ENCODE measurements around the gene KCNH4.
"Not testable (repeated sequence)": the region's sequence is repeated elsewhere in the genome, so short reads cannot be mapped to it uniquely, and the experiment has no call there.

Gene KCNH4

GRCh38 chr17:42177684-42178083, 3.3 kb downstream of the KCNH4 start:
- no peak for DNase-seq

DNA sequence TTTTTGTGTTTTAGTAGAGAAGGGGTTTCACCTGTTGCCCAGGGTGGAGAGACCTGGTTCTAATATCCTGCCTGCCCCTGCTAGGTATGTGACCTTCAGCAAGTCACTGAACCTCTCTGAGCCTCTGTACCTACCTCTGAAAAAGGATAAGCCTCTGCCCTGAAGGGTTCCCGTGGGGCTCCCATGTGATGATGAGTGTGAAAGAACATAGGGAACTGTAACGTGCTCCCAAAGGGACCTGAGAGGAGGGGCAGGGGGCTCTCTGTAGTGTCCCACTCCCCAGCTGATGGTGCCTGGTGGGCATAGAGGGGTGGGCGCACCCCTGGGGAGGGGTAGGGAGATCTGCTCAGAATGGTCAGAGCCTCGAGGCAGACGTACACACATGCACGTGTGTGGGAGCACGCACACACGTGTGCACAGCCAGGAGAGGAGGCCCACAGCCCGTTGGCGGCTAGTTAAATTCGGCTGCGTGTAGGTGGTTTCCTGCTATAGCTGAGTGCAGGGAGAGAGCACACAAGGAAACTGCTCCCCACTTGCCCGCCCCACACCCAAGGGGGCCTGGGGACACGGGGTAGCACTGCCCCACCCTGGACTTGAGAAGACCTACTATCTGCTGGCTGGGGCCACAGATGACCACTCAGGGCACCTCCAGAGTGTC, 6.7 kb downstream of the KCNH4 start:
- DNase-seq: no peak

GRCh38 chr17:42171831-42172230, 9.1 kb downstream of the KCNH4 start:
- DNase-seq: no peak

- DNase-seq: no peak
Measured at GRCh38 chr17:42169351-42169750, 11.6 kb downstream of the KCNH4 start.

GRCh38 chr17:42167807-42168206, 13.1 kb downstream of the KCNH4 start:
- DNase-seq: no peak

- DNase-seq: no peak
Measured at GRCh38 chr17:42166196-42166763, 14.7 kb downstream of the KCNH4 start.

- DNase-seq: no peak
Measured at GRCh38 chr17:42165751-42166150, 15.2 kb downstream of the KCNH4 start.

DNA sequence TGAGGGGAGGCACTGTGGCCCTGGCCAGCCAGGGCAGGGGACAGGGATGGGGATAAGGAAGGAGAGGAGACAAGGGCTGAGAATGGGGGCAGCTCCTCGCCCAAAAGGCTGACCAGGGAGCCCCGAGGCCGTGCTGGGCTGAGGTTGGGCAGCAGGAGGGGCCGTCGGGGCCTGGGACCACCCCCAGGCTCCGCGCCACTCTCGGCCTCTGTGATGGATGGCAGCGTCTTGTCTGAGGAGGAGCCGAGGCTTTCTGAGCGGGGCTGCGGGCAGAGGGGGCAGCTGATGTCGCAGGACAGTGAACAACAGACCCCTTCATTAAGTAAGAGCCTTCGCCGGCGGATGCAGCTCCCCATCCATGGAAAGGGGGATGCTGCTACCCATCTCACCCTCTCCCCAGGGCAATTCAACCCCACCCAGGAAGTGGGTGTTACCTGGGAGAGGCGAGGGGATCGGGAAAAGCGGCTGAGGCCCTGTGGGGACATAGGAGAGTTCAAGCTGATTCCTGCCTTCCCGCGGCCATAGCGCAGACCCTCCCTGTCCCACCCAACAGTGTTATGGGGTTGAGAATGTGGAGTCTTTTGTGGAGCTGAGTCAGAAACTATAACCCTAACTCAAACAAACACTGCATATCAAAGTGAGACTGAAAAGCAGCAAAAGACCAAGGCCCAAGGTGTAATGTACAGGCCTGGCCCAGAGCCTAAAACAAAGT, 17.1 kb downstream of the KCNH4 start:
- DNase-seq: no peak

GRCh38 chr17:42163113-42163512, 17.8 kb downstream of the KCNH4 start:
- DNase-seq: no peak

DNA sequence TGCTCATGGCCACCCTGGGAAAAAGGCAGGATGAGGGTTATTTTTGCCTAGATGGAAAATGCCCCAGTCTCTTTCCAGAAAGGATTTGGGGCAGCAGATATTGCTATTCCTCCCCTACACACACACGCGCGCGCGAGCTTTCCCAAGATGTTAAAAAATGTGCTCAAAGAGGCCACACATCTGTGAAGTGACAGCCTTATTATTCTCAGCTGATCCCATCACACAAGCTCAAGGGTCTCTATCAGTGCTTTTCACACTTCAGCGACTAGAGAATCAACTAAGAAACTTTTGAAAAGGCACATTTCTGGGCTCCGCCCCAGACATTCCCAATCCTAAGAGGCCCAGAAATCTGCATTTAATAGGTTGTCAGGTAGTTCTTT, 20.4 kb downstream of the KCNH4 start:
- DNase-seq: no peak

DNA sequence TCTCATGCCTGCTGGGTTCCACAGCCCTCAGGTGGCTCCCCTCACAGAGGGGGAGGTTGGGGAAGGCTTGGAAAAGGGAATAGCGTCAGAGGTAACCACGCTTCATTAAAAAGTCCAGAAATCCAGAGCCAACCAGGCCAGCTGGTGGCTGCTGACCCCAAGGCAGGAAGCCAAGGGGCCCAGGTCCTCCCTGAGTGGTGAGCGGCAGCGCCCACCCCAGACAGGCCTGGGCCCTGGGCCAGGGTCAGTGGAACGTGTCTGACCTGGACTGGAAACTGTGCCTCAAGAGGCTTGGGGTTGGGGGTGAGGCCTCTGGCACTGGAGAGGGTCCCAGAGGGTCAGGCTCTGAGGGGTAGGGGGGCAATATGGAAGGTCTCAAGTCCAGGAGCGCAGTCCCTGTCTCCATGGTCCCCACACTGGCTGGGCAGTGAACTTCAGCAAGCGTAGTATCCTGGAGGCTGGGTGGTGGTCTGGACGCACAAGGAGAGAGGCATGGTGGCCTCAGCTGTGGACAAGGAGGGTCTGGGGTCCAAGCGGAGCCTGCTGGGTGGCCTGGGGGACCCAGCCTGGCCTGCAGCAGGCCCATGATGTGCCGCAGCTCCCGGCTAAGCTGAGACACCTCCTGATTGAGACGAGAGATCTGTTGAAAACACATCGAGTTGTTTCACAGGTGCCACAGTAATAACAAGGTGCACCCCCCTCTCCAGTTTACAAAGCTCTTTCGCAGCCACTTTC, 21.0 kb downstream of the KCNH4 start:
- no peak for DNase-seq

GRCh38 chr17:42155614-42156045, 25.3 kb downstream of the KCNH4 start:
- DNase-seq: no peak

DNA sequence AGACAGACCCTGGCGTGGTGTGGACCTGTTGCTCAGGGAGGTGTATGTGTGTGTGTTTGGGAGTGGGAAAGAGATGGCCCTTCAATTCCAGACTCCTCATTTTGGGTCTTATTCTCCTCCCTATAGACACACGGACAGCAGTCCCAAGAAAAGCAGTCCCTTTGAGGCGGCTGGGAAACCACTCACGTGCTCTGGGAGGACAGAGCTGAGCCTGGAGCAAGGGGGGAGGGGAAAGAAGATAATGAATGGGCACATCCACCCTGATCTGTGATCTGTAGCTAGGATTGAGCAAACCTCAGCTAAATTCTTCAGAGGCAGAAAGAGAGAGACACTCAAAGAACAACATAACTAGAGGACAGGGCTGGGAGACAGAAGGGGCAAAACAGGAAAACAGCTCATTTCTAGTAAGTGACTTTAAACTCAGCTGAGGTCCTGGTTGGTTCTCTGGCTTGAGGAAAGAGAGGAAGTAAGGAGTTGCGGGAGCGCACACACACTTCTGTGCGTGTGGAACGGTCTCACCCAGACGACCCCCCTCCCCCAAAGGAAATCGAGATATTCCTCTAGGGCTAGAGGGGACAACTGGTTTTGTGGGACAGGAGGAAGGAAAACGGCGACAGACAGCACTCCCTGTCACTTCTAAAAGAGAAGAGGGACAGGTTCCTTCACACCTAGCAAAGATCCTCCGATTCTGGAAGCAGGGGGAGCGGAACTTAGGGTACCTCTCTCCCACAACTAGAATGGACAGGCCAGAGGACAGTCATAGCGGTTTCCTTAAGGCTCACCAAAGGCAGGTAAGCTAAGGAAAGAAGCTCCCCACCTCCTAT, 26.8 kb downstream of the KCNH4 start:
- peak; percentile 29 for DNase-seq

DNA sequence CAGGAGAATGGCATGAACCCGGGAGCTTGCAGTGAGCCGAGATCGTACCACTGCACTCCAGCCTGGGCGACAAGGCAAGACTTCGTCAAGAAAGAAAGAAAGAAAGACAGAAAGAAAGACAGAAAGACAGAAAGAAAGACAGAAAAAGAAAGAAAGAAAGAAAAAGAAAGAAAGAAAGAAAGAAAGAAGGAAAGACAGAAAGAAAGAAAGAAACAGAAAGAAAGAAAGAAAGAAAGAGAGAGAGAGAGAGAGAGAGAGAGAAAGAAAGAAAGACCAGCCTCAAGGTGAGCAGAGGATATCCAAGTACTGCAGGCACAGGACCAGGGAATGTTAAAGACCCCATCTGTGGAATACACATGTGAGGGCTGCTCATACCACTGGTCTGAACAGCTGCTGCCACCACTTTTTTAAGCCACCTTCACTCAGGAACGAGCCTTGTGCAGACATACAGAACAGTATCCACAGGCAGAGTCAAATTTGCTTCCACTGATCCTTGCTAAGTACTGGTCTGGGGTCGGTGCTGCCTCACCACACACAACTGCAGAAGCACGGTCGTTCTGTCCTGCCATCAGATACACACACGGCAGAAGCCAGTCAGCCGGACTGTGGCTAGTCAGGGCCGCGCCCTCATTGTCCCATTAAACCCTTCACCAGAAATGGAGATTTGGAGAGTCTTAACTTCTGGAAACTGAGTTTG, 33.9 kb downstream of the KCNH4 start:
- no peak for DNase-seq

GRCh38 chr17:42143138-42143537, 37.8 kb downstream of the KCNH4 start:
- not testable (repeated sequence) for DNase-seq

DNA sequence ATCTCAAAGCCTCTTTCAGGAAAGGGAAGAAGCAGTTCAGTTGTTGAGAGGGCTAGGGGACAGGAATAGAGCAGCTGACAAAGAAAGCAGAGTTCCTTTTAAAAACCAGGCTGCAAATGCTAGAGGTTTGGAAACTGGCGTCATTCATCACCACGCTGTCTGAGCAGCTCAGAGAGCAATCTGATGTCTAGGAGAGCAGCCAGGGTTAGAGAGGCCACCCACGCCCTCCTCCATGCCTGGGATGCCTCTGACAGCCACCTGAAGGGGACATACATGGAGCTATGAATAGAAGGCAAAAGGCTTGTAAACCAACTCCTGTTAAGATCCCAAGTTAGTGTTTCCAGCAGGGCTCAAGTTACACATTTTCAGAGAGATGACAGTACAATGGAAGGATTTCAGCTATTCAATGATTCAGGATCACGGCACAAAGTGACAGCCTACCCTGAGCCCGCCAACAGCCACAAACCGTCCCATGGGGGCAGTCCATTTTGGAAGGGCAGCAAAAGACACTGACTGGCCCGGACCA, 38.5 kb downstream of the KCNH4 start:
- DNase-seq: no peak

GRCh38 chr17:42141382-42141781, 39.6 kb downstream of the KCNH4 start:
- DNase-seq: no peak

DNA sequence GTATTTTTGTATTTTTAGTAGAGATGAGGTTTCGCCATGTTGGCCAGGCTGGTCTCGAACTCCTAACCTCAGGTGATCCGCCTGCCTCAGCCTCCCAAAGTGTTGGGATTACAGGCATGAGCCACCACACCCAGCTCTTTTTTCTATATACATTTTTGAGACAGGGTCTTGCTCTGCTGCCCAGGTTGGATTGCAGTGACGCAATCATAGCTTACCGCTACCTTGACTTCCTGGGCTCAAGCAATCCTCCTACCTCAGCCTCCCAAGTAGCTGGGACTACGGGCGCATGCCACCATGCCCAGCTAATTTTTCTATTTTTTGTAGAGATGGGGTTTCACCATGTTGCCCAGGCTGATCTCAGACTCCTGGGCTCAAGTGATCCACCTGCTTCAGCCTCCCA, 40.3 kb downstream of the KCNH4 start:
- DNase-seq: not testable (repeated sequence)

GRCh38 chr17:42138749-42139492, 42.0 kb downstream of the KCNH4 start:
- no peak for DNase-seq

GRCh38 chr17:42136654-42137051, 44.3 kb downstream of the KCNH4 start:
- no peak for DNase-seq

Measured in CD4-positive, alpha-beta T cell treated with Interferon gamma for 1 hour (primary cell).